ENCODE data around the gene KIR2DL3.
"Not testable (repeated sequence)": the region's sequence is repeated elsewhere in the genome, so short reads cannot be mapped to it uniquely, and the experiment has no call there.

KIR2DL3 gene

GRCh38 chr19:54738306-54738705 is at the start of gene KIR2DL3:
KIR2DL3 (plus strand) TSS chr19:54738513; CDS start chr19:54738546, 33 bp downstream.
- not testable (repeated sequence) for DNase-seq (ENCODE audit: low read depth in 2 of 2, low spot score in 1 of 2)

- DNase-seq (ENCODE audit: low read depth in 2 of 2, low spot score in 1 of 2): no peak
Measured at GRCh38 chr19:54691582-54692297, 46.6 kb upstream of the KIR2DL3 start.

- no peak for DNase-seq (ENCODE audit: low read depth in 2 of 2, low spot score in 1 of 2)
Measured at GRCh38 chr19:54692298-54692615, 46.1 kb upstream of the KIR2DL3 start.

DNA sequence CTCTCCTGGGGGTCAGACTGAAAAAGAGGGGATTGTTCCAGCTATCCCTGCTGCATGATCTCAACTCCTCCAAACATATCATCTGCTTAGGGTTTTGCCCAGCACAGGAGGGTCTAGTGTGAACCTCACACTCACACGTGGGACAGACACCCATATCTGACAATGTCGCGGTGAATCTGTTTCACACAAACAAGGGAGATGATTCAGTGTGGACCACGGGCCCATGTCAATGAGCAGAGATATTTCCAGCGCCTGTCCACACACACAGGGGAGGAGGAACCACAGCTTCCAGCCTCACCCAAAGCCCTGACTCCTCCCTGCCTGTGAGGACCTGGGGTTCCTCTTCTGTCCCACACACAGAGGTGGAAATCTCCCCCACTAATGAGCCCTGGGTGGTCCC is 43.7 kb upstream of the KIR2DL3 start:
- DNase-seq (ENCODE audit: low read depth in 2 of 2, low spot score in 1 of 2): no peak

GRCh38 chr19:54696117-54696548 is 42.2 kb upstream of the KIR2DL3 start:
- no peak for DNase-seq (ENCODE audit: low read depth in 2 of 2, low spot score in 1 of 2)

GRCh38 chr19:54696766-54697165 is 41.5 kb upstream of the KIR2DL3 start:
- no peak for DNase-seq (ENCODE audit: low read depth in 2 of 2, low spot score in 1 of 2)

- not testable (repeated sequence) for DNase-seq (ENCODE audit: low read depth in 2 of 2, low spot score in 1 of 2)
Measured at GRCh38 chr19:54697716-54698115, 40.6 kb upstream of the KIR2DL3 start.

- no peak for DNase-seq (ENCODE audit: low read depth in 2 of 2, low spot score in 1 of 2)
Measured at GRCh38 chr19:54704928-54705327, 33.4 kb upstream of the KIR2DL3 start.

DNA sequence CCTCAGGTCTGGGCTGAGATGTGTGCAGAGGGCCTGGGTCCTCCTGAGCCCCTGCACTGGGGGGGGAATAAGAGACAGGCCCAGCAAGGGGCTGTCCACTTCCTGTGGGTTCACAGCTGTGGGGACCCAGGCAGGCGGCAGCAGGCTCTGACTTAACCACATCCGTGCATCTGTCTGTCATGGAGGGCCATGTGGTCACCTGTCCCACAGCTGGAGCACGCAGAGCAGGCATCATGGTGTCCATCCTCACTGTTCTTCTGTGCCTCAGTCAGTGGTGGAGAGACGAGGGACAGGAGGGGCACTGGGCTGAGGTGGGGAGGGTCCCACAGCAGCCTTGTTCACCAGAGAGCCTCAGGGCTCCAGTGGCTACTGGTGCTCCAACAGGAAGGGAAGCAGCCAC is 30.4 kb upstream of the KIR2DL3 start:
- no peak for DNase-seq (ENCODE audit: low read depth in 2 of 2, low spot score in 1 of 2)

DNA sequence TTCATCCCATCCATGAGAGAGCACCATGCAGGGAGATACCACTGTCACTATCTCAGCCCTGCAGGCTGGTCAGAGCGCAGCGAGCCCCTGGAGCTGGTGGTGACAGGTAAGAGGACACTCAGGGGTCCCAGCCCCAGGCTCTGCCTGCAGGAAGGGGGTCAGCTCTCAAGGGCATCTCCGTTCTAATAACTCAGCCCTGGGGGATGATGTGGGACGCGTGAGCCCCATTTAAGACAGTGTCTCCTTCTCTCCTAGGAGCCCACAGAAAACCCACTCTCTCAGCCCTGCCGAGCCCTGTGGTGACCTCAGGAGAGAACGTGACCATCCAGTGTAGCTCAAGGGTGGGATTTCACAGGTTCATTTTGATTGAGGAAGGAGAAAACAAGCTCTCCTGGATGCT is 29.5 kb upstream of the KIR2DL3 start:
- no peak for DNase-seq (ENCODE audit: low read depth in 2 of 2, low spot score in 1 of 2)

- DNase-seq (ENCODE audit: low read depth in 2 of 2, low spot score in 1 of 2): no peak
Measured at GRCh38 chr19:54709212-54709948, 28.9 kb upstream of the KIR2DL3 start.

GRCh38 chr19:54709956-54710355 is 28.4 kb upstream of the KIR2DL3 start:
- DNase-seq (ENCODE audit: low read depth in 2 of 2, low spot score in 1 of 2): not testable (repeated sequence)

DNA sequence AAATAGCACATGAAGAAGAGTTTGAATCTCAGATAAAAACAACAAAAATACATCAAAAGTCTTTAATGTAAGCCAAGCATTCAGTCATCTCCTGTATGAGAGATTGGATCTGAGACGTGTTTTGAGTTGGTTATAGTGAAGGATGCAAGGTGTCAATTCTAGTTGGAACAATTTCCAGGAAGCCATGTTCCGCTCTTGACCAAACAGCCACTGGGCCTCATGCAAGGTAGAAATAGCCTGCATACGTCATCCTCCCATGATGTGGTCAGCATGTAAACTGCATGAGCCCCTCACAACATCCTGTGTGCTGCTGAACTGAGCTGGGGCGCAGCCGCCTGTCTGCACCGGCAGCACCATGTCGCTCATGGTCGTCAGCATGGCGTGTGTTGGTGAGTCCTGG is 14.2 kb upstream of the KIR2DL3 start, which contains the start of gene KIR3DL3:
Gene KIR3DL3 (plus strand): TSS at position 301 of the 400 bp plus-strand sequence. CDS start 55 bp downstream, at position 356.
- DNase-seq (ENCODE audit: low read depth in 2 of 2, low spot score in 1 of 2): no peak

DNA sequence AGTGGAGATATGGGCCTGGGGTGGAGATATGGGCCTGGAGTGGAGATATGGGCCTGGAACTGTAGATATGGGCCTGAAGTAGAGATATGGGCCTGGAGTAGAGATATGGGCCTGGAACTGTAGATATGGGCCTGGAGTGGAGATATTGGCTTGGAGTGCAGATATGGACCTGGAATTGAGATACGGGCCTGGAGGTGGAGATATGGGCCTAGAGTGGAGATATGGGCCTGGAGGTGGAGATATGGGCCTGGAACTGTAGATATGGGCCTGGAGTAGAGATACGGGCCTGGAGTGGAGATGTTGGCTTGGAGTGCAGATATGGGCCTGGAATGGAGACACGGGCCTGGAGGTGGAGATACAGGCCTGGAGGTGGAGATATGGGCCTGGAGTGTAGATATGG is 13.7 kb upstream of the KIR2DL3 start:
- no peak for DNase-seq (ENCODE audit: low read depth in 2 of 2, low spot score in 1 of 2)

GRCh38 chr19:54725321-54725720 is 13.0 kb upstream of the KIR2DL3 start:
- no peak for DNase-seq (ENCODE audit: low read depth in 2 of 2, low spot score in 1 of 2)

GRCh38 chr19:54727562-54727961 is 10.8 kb upstream of the KIR2DL3 start:
- no peak for DNase-seq (ENCODE audit: low read depth in 2 of 2, low spot score in 1 of 2)

- DNase-seq (ENCODE audit: low read depth in 2 of 2, low spot score in 1 of 2): no peak
Measured at GRCh38 chr19:54728167-54728566, 10.1 kb upstream of the KIR2DL3 start.

GRCh38 chr19:54729416-54730188 is 8.7 kb upstream of the KIR2DL3 start:
- no peak for DNase-seq (ENCODE audit: low read depth in 2 of 2, low spot score in 1 of 2)

GRCh38 chr19:54731191-54731590 is 7.1 kb upstream of the KIR2DL3 start:
- no peak for DNase-seq (ENCODE audit: low read depth in 2 of 2, low spot score in 1 of 2)

GRCh38 chr19:54738715-54739114 is 402 bp downstream of the KIR2DL3 start:
- no peak for DNase-seq (ENCODE audit: low read depth in 2 of 2, low spot score in 1 of 2)

DNA sequence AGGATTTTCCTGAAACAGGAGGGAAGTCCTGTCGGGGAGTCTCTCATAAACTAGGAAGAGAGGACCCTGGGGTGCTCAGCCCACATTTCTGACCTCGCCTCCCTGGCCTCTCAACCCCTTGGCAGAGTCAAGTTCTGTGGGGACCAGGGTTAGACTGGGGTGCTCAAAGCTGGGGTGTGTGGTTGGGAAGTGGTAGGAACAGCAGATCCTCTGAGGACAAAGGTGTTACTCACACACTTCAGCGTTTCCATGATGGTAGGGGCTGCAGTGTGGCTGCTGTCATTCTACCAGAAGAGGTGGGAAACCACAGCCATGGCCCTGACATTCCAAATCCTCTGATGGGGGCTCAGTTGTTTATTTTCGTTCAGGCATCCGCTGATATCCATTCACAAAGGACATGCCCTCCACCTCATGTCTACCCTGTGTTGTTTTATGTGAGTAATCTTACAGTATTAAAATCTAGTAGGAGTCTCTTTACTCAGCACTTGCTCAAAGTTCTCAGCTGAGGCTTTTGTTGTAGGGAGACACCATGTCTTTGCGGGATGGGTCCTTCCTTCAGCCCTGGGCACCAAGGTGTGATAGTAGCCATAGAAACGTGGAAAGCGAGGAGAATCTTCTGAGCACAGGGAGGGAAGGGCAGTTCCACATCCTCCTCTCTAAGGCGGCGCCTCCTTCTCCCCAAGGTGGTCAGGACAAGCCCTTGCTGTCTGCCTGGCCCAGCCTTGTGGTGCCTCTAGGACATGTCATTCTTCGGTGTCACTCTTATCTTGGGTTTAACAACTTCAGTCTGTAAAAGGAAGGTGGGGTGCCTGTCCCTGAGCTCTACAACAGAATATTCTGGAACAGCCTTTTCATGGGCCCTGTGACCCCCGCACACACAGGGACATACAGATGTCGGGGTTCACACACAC is 1.5 kb downstream of the KIR2DL3 start:
- no peak for DNase-seq (ENCODE audit: low read depth in 2 of 2, low spot score in 1 of 2)
